ENCODE data around the gene DIDO1. TPM values are rescaled to one million over a fixed set of nuclear protein-coding genes. Genes with fewer than 3 reads are reported as not detected.

DIDO1 gene
- polyA plus RNA-seq, 1 experiment, result 19.8 TPM

- DNase-seq (ENCODE audit: low read depth), result no peak
- Histone ChIP-seq H3K36me3 (ENCODE audit: control insufficient read depth, insufficient read depth, low read length) (no peaks in the 10 kb centered on the region), H3K4me3 (ENCODE audit: low read depth, low read length) (no peak overlapping the region), H3K27me3 (ENCODE audit: control insufficient read depth, insufficient read depth, low read length) (peaks cover 3% of the 10 kb centered on the region; the same call in 1 of the 2 replicates)
- CTCF ChIA-PET, result interaction anchor here (0.6 kb wide), 1 partner anchor 10 kb away, joined by 3 read pairs; no protein-coding TSS in a partner anchor
- TF ChIP-seq CTCF (IDR thresholded peaks at IDR 0.05; ENCODE audit: insufficient read depth, low read depth, low read length), result no peak
- POLR2A ChIA-PET, result no interaction called here
Measured at GRCh38 chr20:62836967-62837490, 89.3 kb downstream of the DIDO1 start.

- POLR2A ChIA-PET, result no interaction called here
- Histone ChIP-seq H3K4me3 (ENCODE audit: low read depth, low read length) (no peak overlapping the region), H3K27me3 (ENCODE audit: control insufficient read depth, insufficient read depth, low read length) (peaks cover 3% of the 10 kb centered on the region; the same call in 1 of the 2 replicates), H3K36me3 (ENCODE audit: control insufficient read depth, insufficient read depth, low read length) (no peaks in the 10 kb centered on the region)
- TF ChIP-seq CTCF (IDR thresholded peaks at IDR 0.05; ENCODE audit: insufficient read depth, low read depth, low read length), result no peak
- CTCF ChIA-PET, result no interaction called here
- DNase-seq (ENCODE audit: low read depth), result no peak
Measured at GRCh38 chr20:62835931-62836861, 90.1 kb downstream of the DIDO1 start.

- Histone ChIP-seq H3K27me3 (ENCODE audit: control insufficient read depth, insufficient read depth, low read length) (peaks cover 3% of the 10 kb centered on the region; the same call in 1 of the 2 replicates), H3K36me3 (ENCODE audit: control insufficient read depth, insufficient read depth, low read length) (no peaks in the 10 kb centered on the region), H3K4me3 (ENCODE audit: low read depth, low read length) (no peak overlapping the region)
- ChIA-PET CTCF (no interaction called here), POLR2A (no interaction called here)
- no peak for DNase-seq (ENCODE audit: low read depth)
- TF ChIP-seq CTCF (IDR thresholded peaks at IDR 0.05; ENCODE audit: insufficient read depth, low read depth, low read length), result no peak
Measured at GRCh38 chr20:62834967-62835730, 91.2 kb downstream of the DIDO1 start.

- POLR2A ChIA-PET, result no interaction called here
- Histone ChIP-seq H3K4me3 (ENCODE audit: low read depth, low read length) (no peak overlapping the region), H3K36me3 (ENCODE audit: control insufficient read depth, insufficient read depth, low read length) (no peaks in the 10 kb centered on the region), H3K27me3 (ENCODE audit: control insufficient read depth, insufficient read depth, low read length) (peaks cover 3% of the 10 kb centered on the region; the same call in 1 of the 2 replicates)
- no peak for TF ChIP-seq CTCF (IDR thresholded peaks at IDR 0.05; ENCODE audit: insufficient read depth, low read depth, low read length)
- DNase-seq (ENCODE audit: low read depth), result no peak
- CTCF ChIA-PET, result no interaction called here
Measured at GRCh38 chr20:62832951-62833391, 93.3 kb downstream of the DIDO1 start.

All from BJ (cell line).